GM21515 (cell line): ENCODE data around the gene PHF23.
A peak's percentile ranks its signal among the peaks of the same experiment; 100 is the strongest.

Source experiments
- ATAC-seq: cut with Tn5 transposase; IDR thresholded peaks from one replicate; pipeline ENCODE4 v1.9.1; 2021; ENCODE audit not compliant: unreplicated experiment

Gene PHF23

GRCh38 chr17:7221278-7222092 lies 17.8 kb downstream of the PHF23 start:
- no peak for ATAC-seq

DNA sequence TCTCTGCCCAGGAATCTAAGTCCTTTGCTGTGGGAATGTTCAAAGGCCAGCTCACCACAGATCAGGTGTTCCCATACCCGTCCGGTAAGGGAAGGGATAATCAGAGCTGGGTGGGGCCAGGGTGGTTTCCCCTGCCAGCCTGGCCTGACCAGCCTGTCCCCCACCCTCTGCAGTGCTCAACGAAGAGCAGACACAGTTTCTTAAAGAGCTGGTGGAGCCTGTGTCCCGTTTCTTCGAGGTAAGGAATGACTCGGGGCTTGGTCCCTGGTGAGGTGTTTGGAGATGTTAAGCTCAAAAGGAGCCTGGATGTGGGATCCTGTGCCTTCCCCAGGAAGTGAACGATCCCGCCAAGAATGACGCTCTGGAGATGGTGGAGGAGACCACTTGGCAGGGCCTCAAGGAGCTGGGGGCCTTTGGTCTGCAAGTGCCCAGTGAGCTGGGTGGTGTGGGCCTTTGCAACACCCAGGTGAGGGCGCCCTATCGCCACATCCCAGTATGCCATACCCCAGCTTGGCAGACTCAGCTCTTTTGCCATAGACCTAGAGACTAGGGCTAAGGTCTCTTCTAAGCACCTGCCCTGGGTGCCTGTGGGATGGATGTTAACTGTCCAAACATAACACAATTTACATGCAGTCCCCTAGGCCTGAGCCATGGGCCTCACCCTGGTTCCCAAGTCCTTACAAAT lies 18.5 kb downstream of the PHF23 start:
- ATAC-seq = no peak

GRCh38 chr17:7219812-7220592 lies 19.3 kb downstream of the PHF23 start, which contains the start of the genes ACADVL and DLG4:
ACADVL (plus strand) TSS chr17:7219938; CDS start chr17:7219985, 47 bp downstream.
DLG4 (minus strand) TSS chr17:7219836.
- peak; percentile 49 for ATAC-seq

DNA sequence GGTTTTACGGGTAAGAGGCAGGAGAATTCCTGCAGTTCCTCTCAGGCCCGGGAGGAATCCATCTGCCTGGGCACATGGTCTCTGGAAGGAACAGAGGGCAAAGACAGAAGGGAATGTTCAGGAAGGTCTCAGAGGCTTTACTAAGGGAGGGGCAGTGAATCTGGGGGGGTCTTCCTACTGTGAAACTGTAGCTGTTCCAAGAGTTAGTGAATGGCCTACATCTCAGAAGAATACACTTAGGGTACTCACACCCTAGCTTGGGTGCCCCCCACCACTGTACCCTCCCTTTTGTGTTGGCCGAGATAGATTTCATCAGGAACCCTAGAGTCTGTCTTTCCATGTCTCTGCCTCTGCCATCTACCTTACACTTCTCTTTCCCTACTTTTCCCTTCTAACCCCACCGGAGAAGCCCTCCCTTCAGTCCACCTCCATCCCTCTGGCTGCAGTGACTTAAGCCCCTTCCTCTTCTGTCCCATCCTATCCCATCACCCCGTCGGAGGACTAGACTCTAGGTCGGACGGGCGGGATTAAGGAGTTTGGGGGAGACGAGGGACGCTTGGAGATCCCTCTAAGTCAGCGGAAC lies 19.9 kb downstream of the PHF23 start:
- ATAC-seq = no peak

DNA sequence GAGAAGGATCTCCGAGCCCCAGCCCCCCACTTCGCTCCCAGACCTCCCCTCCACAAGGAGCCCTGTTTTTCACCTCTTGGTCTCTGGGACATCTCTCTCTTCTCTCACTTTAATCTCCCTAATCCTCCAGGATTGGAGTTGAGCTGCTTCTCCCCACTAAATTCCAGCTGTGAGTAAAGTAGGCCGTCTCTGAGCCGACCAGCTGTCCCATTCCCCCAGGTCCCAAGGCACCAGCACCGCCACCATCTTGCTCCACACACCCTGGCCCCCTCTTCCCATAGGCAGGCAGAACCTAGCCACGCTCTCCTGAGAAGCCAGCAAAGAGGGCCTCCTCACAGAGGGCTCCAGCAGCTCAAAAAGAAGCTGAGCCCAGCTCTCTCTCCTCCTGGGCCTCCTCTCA lies 20.5 kb downstream of the PHF23 start:
- ATAC-seq = no peak

DNA sequence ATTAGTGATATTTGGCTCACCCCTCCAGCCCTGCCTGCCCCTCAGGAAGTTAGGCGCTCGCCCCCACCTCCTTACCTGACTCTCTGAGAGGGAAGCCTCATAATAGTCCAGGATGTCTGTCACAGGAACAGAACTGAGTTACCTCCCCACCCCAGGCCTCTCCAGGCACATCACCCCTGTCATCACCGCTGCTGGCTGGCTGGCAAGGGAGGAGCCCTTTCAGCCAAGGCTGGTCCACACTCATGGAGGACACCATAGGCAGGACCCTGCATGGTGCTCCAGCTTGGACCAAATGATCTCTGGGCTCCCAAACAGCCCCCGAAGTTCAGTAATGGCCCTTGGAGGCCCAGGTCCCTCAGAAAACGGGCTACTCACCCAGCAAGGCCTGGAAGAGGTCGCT lies 21.1 kb downstream of the PHF23 start:
- ATAC-seq = no peak

DNA sequence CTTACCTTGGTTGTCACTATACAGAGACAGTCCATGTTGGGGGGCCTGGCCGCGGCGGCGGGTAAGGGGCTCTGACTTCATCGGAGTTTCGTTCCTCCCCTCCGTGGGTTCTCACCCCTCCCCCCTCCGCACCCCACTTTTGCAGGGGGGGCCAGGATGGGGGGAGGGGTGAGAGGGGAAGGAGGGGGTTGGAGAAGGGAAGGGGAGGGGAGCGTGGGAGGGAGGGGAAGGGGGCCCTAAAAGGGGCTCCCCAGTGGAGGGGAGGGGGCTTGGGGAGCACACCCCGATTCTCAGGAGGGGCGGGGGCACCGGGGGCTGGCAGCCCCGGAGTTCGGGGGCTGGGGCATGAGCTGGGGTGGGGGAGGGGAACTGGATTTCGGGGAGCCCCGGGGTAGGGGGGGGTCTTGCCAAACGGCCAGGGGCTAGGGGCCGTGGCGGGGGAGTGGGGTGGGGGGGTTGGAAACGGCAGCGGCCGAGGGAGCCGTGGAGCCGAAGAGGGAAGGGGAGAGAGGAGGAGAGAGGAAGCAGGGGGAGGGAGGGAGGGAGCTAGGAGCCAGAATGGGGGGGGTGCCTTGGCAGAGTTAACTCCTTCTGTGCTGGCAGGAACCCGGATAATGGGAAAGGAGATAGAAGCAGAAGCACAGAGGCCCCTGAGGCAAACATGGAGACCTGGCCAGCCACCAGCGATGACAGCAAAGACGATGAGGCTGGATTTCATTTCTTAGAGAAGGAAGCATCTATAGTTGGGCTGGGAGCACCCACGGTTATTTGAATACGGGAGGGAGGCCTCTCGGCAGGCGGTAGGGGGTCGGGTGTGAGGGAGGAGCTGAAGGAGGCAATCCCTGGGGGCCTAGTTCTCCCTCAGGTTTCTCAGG lies 21.9 kb downstream of the PHF23 start:
- ATAC-seq = no peak

DNA sequence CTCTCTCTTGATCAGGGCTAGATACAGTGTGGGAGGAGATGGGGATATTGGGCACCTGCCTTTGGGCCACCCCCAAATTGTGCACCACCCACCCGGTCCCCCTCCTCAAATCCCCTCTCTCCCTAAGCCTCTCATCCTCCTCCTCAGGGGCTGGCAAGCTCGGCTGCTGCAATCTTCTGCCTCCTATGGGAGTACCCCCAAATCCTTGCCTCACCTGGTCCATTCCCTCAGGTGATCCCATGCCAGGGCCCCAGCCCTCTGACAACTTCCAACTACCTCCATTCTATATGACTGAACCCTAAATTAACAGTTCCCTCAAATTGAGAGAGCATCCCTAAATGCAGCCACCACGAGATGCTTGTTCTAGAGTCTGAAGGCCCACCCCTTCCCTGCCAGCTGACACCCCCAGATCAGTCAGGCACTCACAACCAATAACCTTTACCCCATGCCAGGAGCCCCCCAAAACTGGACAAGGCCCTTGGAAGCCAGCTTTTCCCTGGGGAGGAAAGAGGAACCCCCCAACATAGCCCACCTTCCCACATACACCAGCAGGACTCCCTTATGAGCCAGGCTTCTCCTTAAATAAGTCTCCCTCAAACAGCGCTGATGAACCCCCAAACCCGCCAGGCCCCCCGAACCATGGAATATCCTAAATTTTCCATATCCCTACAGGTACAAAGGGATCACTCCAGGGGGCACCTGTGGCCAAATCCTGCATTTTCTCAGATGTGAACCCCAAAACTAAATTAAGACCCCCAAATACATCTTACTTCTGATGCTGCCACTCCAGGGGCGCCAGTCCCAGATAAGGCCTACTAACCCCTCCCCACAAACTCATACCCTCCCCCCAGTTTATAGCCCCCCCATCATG lies 22.8 kb downstream of the PHF23 start:
- no peak for ATAC-seq

DNA sequence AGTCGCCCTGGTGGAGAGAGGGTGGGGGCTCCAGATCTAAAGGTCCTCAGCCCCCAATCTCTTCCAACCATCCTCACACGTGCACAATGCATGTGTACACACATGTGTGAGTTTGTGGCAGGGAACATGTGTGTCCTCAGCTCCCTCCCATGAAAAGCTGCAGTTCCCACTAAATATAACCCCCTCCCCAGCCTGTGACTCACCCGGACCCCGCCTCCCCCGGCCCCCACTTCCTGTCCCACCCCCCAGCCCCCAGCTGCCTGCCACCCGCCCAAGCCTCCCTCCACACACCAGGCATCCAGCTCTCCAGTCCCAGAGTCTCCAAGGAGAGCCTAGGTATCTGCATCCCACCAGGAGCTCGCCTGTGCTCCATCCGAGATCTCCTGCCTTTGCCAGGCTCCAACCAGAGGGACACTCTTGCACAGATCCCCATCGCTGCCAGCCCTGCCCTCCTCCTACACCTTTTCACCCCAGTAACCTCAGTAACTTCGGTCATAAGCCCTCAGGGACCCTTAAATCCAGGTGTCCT lies 23.5 kb downstream of the PHF23 start:
- no peak for ATAC-seq

GRCh38 chr17:7215136-7215638 lies 24.1 kb downstream of the PHF23 start:
- no peak for ATAC-seq

GRCh38 chr17:7214300-7215135 lies 24.7 kb downstream of the PHF23 start:
- ATAC-seq = peak; percentile 64

DNA sequence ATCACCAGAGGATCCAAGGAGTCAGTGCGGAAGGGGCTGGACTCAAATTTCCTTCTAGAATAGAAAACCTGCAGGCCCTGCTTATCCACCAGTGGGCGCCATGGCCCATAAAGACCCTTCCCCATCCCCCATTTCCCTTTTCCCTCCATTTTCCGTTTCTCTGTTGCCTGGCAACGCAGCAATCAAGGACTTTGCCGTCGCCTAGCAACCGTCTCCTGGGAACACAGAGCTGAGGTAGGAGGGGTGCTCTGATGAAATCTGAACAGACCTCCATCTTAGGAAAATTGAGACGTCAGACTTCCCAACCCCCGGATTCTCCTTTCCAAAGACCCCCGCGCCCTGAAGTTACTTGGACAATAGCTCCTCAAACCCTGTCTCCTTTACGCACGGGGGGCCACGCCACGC lies 25.4 kb downstream of the PHF23 start:
- ATAC-seq = no peak

GRCh38 chr17:7211491-7212273 lies 27.6 kb downstream of the PHF23 start:
- no peak for ATAC-seq

- no peak for ATAC-seq
These were observed 30.4 kb downstream of the PHF23 start for GRCh38 chr17:7208754-7209460.

GRCh38 chr17:7208027-7208571 lies 31.2 kb downstream of the PHF23 start:
- no peak for ATAC-seq
